Central memory CD4-positive, alpha-beta T cell (primary cell): ENCODE data around the gene OTOG.

Source experiments
- DNase-seq: peaks from one replicate; pipeline ENCODE4 v3.0.0; 2022

OTOG gene

GRCh38 chr11:17590463-17590862, 43.4 kb downstream of the OTOG start:
- DNase-seq: no peak

- no peak for DNase-seq
Measured at GRCh38 chr11:17591293-17591692, 44.2 kb downstream of the OTOG start.

- no peak for DNase-seq
Measured at GRCh38 chr11:17593466-17594245, 46.6 kb downstream of the OTOG start.

- no peak for DNase-seq
Measured at GRCh38 chr11:17594686-17595192, 47.7 kb downstream of the OTOG start.

- DNase-seq: no peak
Measured at GRCh38 chr11:17595526-17596309, 48.7 kb downstream of the OTOG start.

- DNase-seq: no peak
Measured at GRCh38 chr11:17596310-17596669, 49.2 kb downstream of the OTOG start.

GRCh38 chr11:17596711-17597110, 49.7 kb downstream of the OTOG start:
- DNase-seq: no peak

- DNase-seq: no peak
Measured at GRCh38 chr11:17597770-17598169, 50.7 kb downstream of the OTOG start.

- DNase-seq: peak; percentile 11
Measured at GRCh38 chr11:17598700-17599459, 51.8 kb downstream of the OTOG start.

- no peak for DNase-seq
Measured at GRCh38 chr11:17599460-17599925, 52.4 kb downstream of the OTOG start.

GRCh38 chr11:17600316-17601255, 53.5 kb downstream of the OTOG start:
- no peak for DNase-seq

- no peak for DNase-seq
Measured at GRCh38 chr11:17601256-17601671, 54.2 kb downstream of the OTOG start.

- no peak for DNase-seq
Measured at GRCh38 chr11:17601676-17602075, 54.6 kb downstream of the OTOG start.

GRCh38 chr11:17602105-17603001, 55.3 kb downstream of the OTOG start:
- DNase-seq: no peak

- DNase-seq: no peak
Measured at GRCh38 chr11:17603056-17603825, 56.2 kb downstream of the OTOG start.

- no peak for DNase-seq
Measured at GRCh38 chr11:17604201-17604914, 57.3 kb downstream of the OTOG start.

- DNase-seq: no peak
Measured at GRCh38 chr11:17604915-17605233, 57.8 kb downstream of the OTOG start.

GRCh38 chr11:17605651-17606122, 58.6 kb downstream of the OTOG start:
- no peak for DNase-seq
